Mesenchymal stem cell (in vitro differentiated cells and primary cell): ENCODE measurements around the gene INS.

Source experiments
- DNase-seq: peaks from one replicate; pipeline ENCODE4 v3.0.0-alpha.2; 2013
- H2AFZ ChIP-seq: one replicate; pipeline ENCODE4 v1.6.1; 2013; ENCODE audit warnings: low read depth, mild to moderate bottlenecking, control low read depth, inconsistent platforms, low read length, moderate library complexity
- H2AK5ac ChIP-seq: 2 replicates; pipeline ENCODE4 v1.6.1; 2013; ENCODE audit warnings: low read length, moderate library complexity, mild to moderate bottlenecking, inconsistent platforms; ENCODE audit not compliant: severe bottlenecking
- H2BK120ac ChIP-seq: one replicate; pipeline ENCODE4 v1.6.1; 2013; ENCODE audit warnings: low read depth, mild to moderate bottlenecking, inconsistent platforms, low read length, moderate library complexity
- H2BK12ac ChIP-seq, 2 experiments: one replicate each; pipeline ENCODE4 v1.6.1; 2013; ENCODE audit warnings: inconsistent platforms in 2 of 2, low read length in 2 of 2, mild to moderate bottlenecking in 2 of 2, moderate library complexity in 2 of 2, control low read depth in 1 of 2
- H2BK15ac ChIP-seq: one replicate; pipeline ENCODE4 v1.6.1; 2013; ENCODE audit warnings: mild to moderate bottlenecking, low read depth, inconsistent platforms; ENCODE audit not compliant: poor library complexity, severe bottlenecking
- H2BK5ac ChIP-seq: 2 replicates; pipeline ENCODE4 v1.6.1; 2013; ENCODE audit warnings: low read depth, mild to moderate bottlenecking, low read length, control low read depth, inconsistent platforms; ENCODE audit not compliant: poor library complexity, severe bottlenecking
- H3K14ac ChIP-seq, 2 experiments: one replicate each; pipeline ENCODE4 v1.6.1; 2013; ENCODE audit warnings: inconsistent platforms in 2 of 2, low read length in 2 of 2, control low read depth in 1 of 2, mild to moderate bottlenecking in 1 of 2, moderate library complexity in 1 of 2
- H3K18ac ChIP-seq, 2 experiments: one replicate each; pipeline ENCODE4 v1.6.1; 2013; ENCODE audit warnings: inconsistent platforms in 2 of 2, low read length in 2 of 2, control low read depth in 1 of 2, low read depth in 1 of 2, mild to moderate bottlenecking in 1 of 2
- H3K23ac ChIP-seq, 2 experiments: one replicate each; pipeline ENCODE4 v1.6.1; 2013; ENCODE audit warnings: inconsistent platforms in 2 of 2, low read length in 2 of 2, mild to moderate bottlenecking in 2 of 2, moderate library complexity in 2 of 2, control low read depth in 1 of 2
- H3K27ac ChIP-seq: 2 replicates; pipeline ENCODE4 v1.5.1; 2013; ENCODE audit warnings: mild to moderate bottlenecking, moderate library complexity, low read length, control low read depth, inconsistent platforms; ENCODE audit not compliant: poor library complexity, severe bottlenecking
- H3K27me3 ChIP-seq, 2 experiments: 2 replicates each; pipeline versions ENCODE4 v1.6.1 to v1.7.0; 2013; ENCODE audit warnings: low read length in 2 of 2, mild to moderate bottlenecking in 2 of 2, moderate library complexity in 2 of 2, control low read depth in 1 of 2, inconsistent platforms in 1 of 2; ENCODE audit not compliant: control insufficient read depth in 1 of 2, insufficient read depth in 1 of 2
- H3K36me3 ChIP-seq, 2 experiments: 2 replicates each; pipeline versions ENCODE4 v1.6.1 to v1.7.0; 2013; ENCODE audit warnings: low read length in 2 of 2, control low read depth in 1 of 2, inconsistent platforms in 1 of 2, low read depth in 1 of 2, mild to moderate bottlenecking in 1 of 2; ENCODE audit not compliant: insufficient read depth in 2 of 2, control insufficient read depth in 1 of 2
- H3K4ac ChIP-seq, 2 experiments: one replicate each; pipeline ENCODE4 v1.6.1; 2013; ENCODE audit warnings: inconsistent platforms in 2 of 2, low read length in 2 of 2, mild to moderate bottlenecking in 2 of 2, moderate library complexity in 2 of 2, control low read depth in 1 of 2, low read depth in 1 of 2
- H3K4me1 ChIP-seq: 2 replicates; pipeline ENCODE4 v1.6.1; 2013; ENCODE audit warnings: low read depth, low read length, control low read depth; ENCODE audit not compliant: control insufficient read depth, insufficient read depth
- H3K4me2 ChIP-seq: 2 replicates; pipeline ENCODE4 v1.6.1; 2013; ENCODE audit warnings: low read length, mild to moderate bottlenecking, inconsistent platforms; ENCODE audit not compliant: poor library complexity, severe bottlenecking
- H3K4me3 ChIP-seq, 2 experiments: 2 replicates each; pipeline versions ENCODE4 v1.5.1 to v1.7.0; 2013; ENCODE audit warnings: low read length in 2 of 2, mild to moderate bottlenecking in 2 of 2, control low read depth in 1 of 2, low read depth in 1 of 2; ENCODE audit not compliant: insufficient read depth in 1 of 2
- H3K79me1 ChIP-seq: replicated peaks from 2 replicates; pipeline ENCODE4 v1.6.1; 2013; ENCODE audit warnings: mild to moderate bottlenecking, control low read depth, low read length, inconsistent platforms; ENCODE audit not compliant: poor library complexity, severe bottlenecking
- H3K9ac ChIP-seq: 2 replicates; pipeline ENCODE4 v1.7.0; 2013; ENCODE audit warnings: mild to moderate bottlenecking, low read length, moderate library complexity
- H3K9me3 ChIP-seq: 2 replicates; pipeline ENCODE4 v1.7.0; 2013; ENCODE audit warnings: mild to moderate bottlenecking, low read length; ENCODE audit not compliant: control insufficient read depth
- H4K8ac ChIP-seq: one replicate; pipeline ENCODE4 v1.6.1; 2013; ENCODE audit warnings: inconsistent platforms, mild to moderate bottlenecking, low read length, moderate library complexity
- H4K91ac ChIP-seq: one replicate; pipeline ENCODE4 v1.6.1; 2013; ENCODE audit warnings: mild to moderate bottlenecking, low read length, inconsistent platforms
- WGBS: methylation state at CpG from one replicate; pipeline ENCODE4 v1.1.7; 2013; ENCODE audit warnings: mixed read lengths; 5-methylcytosine and 5-hydroxymethylcytosine counted together

Gene INS

DNA sequence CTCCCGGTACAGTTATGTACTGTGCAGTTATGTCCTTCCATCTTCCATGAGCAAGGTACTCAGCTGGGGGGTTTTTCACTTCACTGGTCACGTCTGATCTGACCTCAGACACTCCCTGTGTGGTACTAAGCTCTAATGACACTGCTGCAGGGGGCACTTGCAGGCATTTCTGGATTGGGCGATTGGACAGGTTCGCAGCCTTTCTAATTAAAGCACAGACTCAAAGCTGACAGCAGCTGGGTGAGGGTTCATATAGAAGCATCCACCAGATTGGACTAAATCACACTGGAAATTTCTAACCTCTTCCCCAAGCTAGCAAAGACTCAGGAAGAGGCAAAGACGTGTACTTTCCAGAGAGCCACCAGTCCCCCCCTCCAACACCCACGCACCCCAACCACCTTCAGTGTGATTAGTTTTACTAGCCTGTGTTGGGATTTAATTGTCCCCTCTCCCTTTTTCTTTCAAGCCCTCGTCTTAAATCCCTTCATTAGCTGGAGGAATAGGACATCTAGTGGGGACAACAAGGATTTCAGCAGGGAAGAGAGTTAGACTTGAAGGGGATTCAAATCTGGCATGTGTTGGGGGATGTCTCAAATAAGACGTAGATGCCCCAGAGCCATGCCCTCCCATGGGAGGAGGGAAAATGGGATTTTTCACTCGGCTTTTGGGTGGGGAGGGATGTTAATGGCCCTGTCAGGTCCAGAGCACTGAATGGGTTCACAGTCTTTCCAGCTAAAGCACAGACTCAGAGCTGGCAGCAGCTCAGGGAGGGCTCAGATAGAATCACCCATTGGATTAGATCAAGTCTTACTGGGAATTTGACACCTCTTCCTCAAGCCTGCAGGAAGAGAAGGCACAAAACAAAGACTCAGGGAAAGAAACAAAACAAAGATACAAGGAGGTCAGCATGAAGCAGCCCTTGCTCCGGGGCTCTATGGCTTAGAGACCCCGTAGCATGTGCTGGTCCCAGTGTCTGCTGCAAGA lies 10.9 kb downstream of the INS start:
- 38% methylated on average over 9 of the region's 11 CpGs for WGBS
- H2AFZ ChIP-seq: no peak overlapping the region
- no peak overlapping the region for H2BK12ac ChIP-seq
- peaks cover 21% of the 10 kb centered on the region for H3K4me1 ChIP-seq
- no peak overlapping the region for H3K4ac ChIP-seq
- no peak overlapping the region for H3K4me2 ChIP-seq
- H3K9me3 ChIP-seq: no peaks in the 10 kb centered on the region
- H3K18ac ChIP-seq: no peak overlapping the region
- no peak overlapping the region for H3K23ac ChIP-seq
- H4K8ac ChIP-seq: no peak overlapping the region
- no peak overlapping the region for H3K4me3 ChIP-seq
- H2BK15ac ChIP-seq: peak overlapping the region; percentile 6
- no peak overlapping the region for H4K91ac ChIP-seq
- H3K14ac ChIP-seq: no peak overlapping the region
- no peak overlapping the region for H2BK120ac ChIP-seq
- no peak overlapping the region for H2AK5ac ChIP-seq
- no peaks in the 10 kb centered on the region for H3K36me3 ChIP-seq
- peak; percentile 73 for DNase-seq
- no peak overlapping the region for H3K9ac ChIP-seq
- H2BK5ac ChIP-seq: no peak overlapping the region
- no peaks in the 10 kb centered on the region for H3K79me1 ChIP-seq
- H3K27ac ChIP-seq: no peak overlapping the region
- H3K27me3 ChIP-seq: peaks cover 66 to 89% of the 10 kb centered on the region in 2 experiments

DNA sequence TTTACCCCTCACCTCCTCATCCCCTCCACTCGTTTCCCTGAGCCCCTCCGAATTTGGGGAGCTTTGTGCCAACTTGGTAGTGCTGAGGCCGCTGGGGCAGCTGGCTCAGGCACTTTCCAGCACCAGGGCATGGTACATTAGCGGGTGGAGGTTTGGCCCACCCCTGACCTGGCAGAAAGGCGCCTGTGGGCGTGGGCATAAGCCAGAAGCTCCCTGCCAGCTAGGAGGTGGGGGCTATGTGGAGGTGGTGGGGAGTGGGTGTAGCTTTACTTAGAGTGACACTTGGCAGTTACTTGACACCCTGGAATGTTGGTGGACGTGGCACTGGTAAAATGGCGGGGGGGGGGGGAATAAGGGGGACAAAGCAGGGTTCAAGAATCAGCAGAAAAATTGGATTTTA lies 11.5 kb downstream of the INS start:
- Histone ChIP-seq H2BK12ac (no peak overlapping the region), H3K14ac (no peak overlapping the region), H3K9me3 (no peaks in the 10 kb centered on the region), H3K4me1 (peaks cover 21% of the 10 kb centered on the region), H3K4ac (no peak overlapping the region), H2AK5ac (no peak overlapping the region), H3K23ac (no peak overlapping the region), H3K27me3 (peaks cover 73 to 89% of the 10 kb centered on the region in 2 experiments), H3K36me3 (no peaks in the 10 kb centered on the region), H3K79me1 (no peaks in the 10 kb centered on the region), H2BK120ac (no peak overlapping the region), H3K27ac (no peak overlapping the region), H3K4me2 (no peak overlapping the region), H2AFZ (no peak overlapping the region), H2BK5ac (no peak overlapping the region), H2BK15ac (no peak overlapping the region), H3K4me3 (no peak overlapping the region), H4K91ac (no peak overlapping the region), H3K9ac (no peak overlapping the region), H3K18ac (no peak overlapping the region), H4K8ac (no peak overlapping the region)
- 79% methylated on average over 8 of the region's 8 CpGs for WGBS
- DNase-seq: no peak

DNA sequence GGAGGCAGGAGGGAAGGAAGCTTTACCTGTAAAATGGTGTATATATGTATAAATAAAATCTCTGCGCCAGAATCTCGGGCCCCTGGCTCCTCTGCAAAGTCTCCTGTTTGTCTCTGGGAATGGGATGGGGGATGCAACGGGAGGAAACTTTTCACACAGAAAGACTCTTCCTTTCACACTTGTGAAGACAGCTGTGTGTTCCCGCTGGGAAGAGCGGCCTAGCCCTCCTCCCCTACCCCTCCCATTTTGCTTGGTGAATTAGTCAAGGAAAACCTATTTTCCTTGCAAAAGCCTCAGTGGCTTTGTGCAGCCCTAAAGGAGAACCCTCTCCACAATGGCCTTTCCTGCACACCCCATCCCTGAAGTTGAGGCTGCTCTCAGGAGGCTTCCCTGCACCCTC lies 12.4 kb downstream of the INS start:
- H3K27ac ChIP-seq: no peak overlapping the region
- no peak overlapping the region for H2AK5ac ChIP-seq
- no peak overlapping the region for H2BK15ac ChIP-seq
- H2BK120ac ChIP-seq: no peak overlapping the region
- H3K9ac ChIP-seq: no peak overlapping the region
- H3K27me3 ChIP-seq: peaks cover 75 to 92% of the 10 kb centered on the region in 2 experiments
- WGBS: 48% methylated on average over 3 of the region's 5 CpGs
- H4K8ac ChIP-seq: no peak overlapping the region
- H3K4me1 ChIP-seq: peaks cover 28% of the 10 kb centered on the region
- no peaks in the 10 kb centered on the region for H3K36me3 ChIP-seq
- H3K4me3 ChIP-seq: no peak overlapping the region
- peak overlapping the region; percentile 14 for H4K91ac ChIP-seq
- no peak overlapping the region for H2BK5ac ChIP-seq
- no peak overlapping the region for H3K18ac ChIP-seq
- no peak for DNase-seq
- no peak overlapping the region for H3K4ac ChIP-seq
- H3K23ac ChIP-seq: no peak overlapping the region
- no peak overlapping the region for H3K4me2 ChIP-seq
- no peak overlapping the region for H3K14ac ChIP-seq
- no peak overlapping the region for H2AFZ ChIP-seq
- no peaks in the 10 kb centered on the region for H3K9me3 ChIP-seq
- H3K79me1 ChIP-seq: no peaks in the 10 kb centered on the region
- no peak overlapping the region for H2BK12ac ChIP-seq

DNA sequence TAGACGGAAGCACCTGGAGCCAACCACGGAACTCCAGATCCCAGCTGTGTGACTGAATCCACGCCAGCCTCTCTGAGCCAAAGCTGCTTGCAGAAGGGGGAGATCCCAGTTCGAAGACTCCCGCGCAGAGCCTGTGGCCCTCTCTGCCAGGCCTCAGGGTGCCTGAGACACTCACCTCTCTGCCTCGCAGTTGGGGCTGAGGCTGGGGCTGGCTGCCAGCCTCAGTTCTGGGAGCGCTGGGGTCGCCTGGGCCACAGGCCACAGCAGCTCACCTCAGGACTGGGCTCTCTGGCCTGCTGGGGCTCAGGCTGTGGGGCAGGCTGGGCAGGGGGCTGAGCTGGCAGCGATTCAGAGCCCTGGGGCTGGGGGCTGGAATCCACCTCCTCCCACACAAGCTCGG lies 13.6 kb downstream of the INS start:
- Histone ChIP-seq H3K4me3 (no peak overlapping the region), H3K79me1 (no peaks in the 10 kb centered on the region), H3K27ac (no peak overlapping the region), H3K4me1 (peaks cover 30% of the 10 kb centered on the region), H4K91ac (no peak overlapping the region), H3K36me3 (no peaks in the 10 kb centered on the region), H3K27me3 (peaks cover 79 to 94% of the 10 kb centered on the region in 2 experiments), H2BK12ac (no peak overlapping the region), H3K23ac (no peak overlapping the region), H3K9me3 (no peaks in the 10 kb centered on the region), H3K14ac (no peak overlapping the region), H3K18ac (no peak overlapping the region), H2AK5ac (no peak overlapping the region), H3K4ac (no peak overlapping the region), H2BK120ac (no peak overlapping the region), H2AFZ (no peak overlapping the region), H3K9ac (no peak overlapping the region), H2BK5ac (no peak overlapping the region), H4K8ac (no peak overlapping the region), H3K4me2 (no peak overlapping the region), H2BK15ac (no peak overlapping the region)
- WGBS: 77% methylated on average over 11 of the region's 11 CpGs
- DNase-seq: no peak
